ENCODE data around the gene ZNF564. TPM values are rescaled to one million over a fixed set of nuclear protein-coding genes. Genes with fewer than 3 reads are reported as not detected.

The ZNF564 gene
- total RNA-seq, 1 donor from 2014 or later = 11.5 TPM

- Histone ChIP-seq H3K4me1 (ENCODE audit: insufficient read depth, low read length) (peaks cover 17% of the 10 kb centered on the region), H3K27me3 (ENCODE audit: insufficient read depth, low read length) (no peaks in the 10 kb centered on the region), H3K4me2 (ENCODE audit: low read length) (peak overlapping the region; percentile 22), H3K36me3 (ENCODE audit: insufficient read depth, low read length) (no peaks in the 10 kb centered on the region), H3K9me3 (ENCODE audit: insufficient read depth, low read depth, low read length) (no peaks in the 10 kb centered on the region), H4K20me1 (ENCODE audit: insufficient read depth, low read length) (peaks cover 14% of the 10 kb centered on the region), H3K79me2 (ENCODE audit: insufficient read depth, low read length) (peaks cover 53% of the 10 kb centered on the region), H2AFZ (ENCODE audit: low read depth, low read length) (no peak overlapping the region), H3K4me3 (ENCODE audit: insufficient read depth, low read depth, low read length) (no peak overlapping the region), H3K27ac (ENCODE audit: low read depth, low read length) (no peak overlapping the region), H3K9ac (ENCODE audit: low read length) (no peak overlapping the region)
- Mint-ChIP-seq H3K4me1 (ENCODE audit: low read depth, unreplicated experiment) (peaks cover 8% of the 10 kb centered on the region), H3K36me3 (ENCODE audit: low read depth, unreplicated experiment) (peaks cover 12% of the 10 kb centered on the region), H3K4me3 (ENCODE audit: unreplicated experiment) (no peak overlapping the region), H3K27ac (ENCODE audit: unreplicated experiment) (no peak overlapping the region), H3K9me3 (ENCODE audit: unreplicated experiment) (peaks cover 5% of the 10 kb centered on the region), H3K27me3 (ENCODE audit: low read depth, unreplicated experiment) (no peaks in the 10 kb centered on the region)
- DNase-seq (ENCODE audit: low read depth) (no peak), FAIRE-seq (no peak)
- TF ChIP-seq CTCF (IDR thresholded peaks at IDR 0.05; ENCODE audit: insufficient read depth, low read depth, low read length) (no peak), EZH2 (IDR thresholded peaks at IDR 0.05; ENCODE audit: insufficient read depth, low read length) (no peak)
These were observed 69.3 kb downstream of the ZNF564 start for GRCh38 chr19:12481781-12482508.

DNA sequence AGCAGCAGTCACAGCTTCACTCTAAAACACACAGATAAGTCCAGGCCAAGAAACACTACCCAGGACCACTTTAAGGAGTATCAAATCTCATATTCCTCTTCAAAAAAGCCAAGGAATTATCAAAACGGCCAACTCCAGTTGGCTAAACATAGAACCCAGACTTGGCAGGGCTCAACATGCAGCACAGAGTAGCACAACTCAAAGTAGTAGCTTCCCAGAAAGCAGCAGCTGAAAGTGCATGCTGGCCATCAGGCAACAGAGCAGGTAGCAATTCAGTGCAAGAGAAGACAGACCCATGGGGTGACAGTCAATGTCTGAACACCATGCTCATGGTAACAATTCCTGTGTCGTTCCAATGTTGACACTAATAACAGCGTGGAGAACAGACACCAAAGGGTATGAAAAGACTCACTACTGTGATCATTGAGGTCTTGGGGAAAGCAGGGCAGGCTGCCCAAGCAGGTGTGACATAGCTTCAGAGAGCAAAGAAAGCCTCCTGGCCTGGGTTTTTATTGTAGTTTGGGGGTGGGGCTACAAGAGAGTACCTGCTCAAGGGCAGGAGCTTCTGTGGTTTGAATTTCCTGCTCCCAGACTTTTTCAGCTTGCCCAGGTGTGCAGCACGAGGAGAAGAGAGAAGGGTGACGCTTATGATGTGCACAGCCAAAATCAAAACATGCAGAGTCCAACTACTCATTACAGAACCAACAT is 72.9 kb downstream of the ZNF564 start:
- H3K9me3 Mint-ChIP-seq (ENCODE audit: unreplicated experiment) = peaks cover 5% of the 10 kb centered on the region
- H3K4me3 Mint-ChIP-seq (ENCODE audit: unreplicated experiment) = no peak overlapping the region
- Histone ChIP-seq H3K79me2 (ENCODE audit: insufficient read depth, low read length) (peaks cover 56% of the 10 kb centered on the region), H3K36me3 (ENCODE audit: insufficient read depth, low read length) (no peaks in the 10 kb centered on the region), H3K4me3 (ENCODE audit: insufficient read depth, low read depth, low read length) (no peak overlapping the region), H3K9me3 (ENCODE audit: insufficient read depth, low read depth, low read length) (no peaks in the 10 kb centered on the region), H3K9ac (ENCODE audit: low read length) (no peak overlapping the region), H3K27me3 (ENCODE audit: insufficient read depth, low read length) (no peaks in the 10 kb centered on the region), H2AFZ (ENCODE audit: low read depth, low read length) (no peak overlapping the region), H3K4me2 (ENCODE audit: low read length) (no peak overlapping the region), H3K27ac (ENCODE audit: low read depth, low read length) (no peak overlapping the region), H3K4me1 (ENCODE audit: insufficient read depth, low read length) (peaks cover 7% of the 10 kb centered on the region), H4K20me1 (ENCODE audit: insufficient read depth, low read length) (peaks cover 14% of the 10 kb centered on the region)
- DNase-seq (ENCODE audit: low read depth) (no peak), FAIRE-seq (no peak)
- H3K27ac Mint-ChIP-seq (ENCODE audit: unreplicated experiment) = no peak overlapping the region
- H3K27me3 Mint-ChIP-seq (ENCODE audit: low read depth, unreplicated experiment) = no peaks in the 10 kb centered on the region
- TF ChIP-seq CTCF (IDR thresholded peaks at IDR 0.05; ENCODE audit: insufficient read depth, low read depth, low read length) (no peak), EZH2 (IDR thresholded peaks at IDR 0.05; ENCODE audit: insufficient read depth, low read length) (no peak)
- peaks cover 9% of the 10 kb centered on the region for H3K36me3 Mint-ChIP-seq (ENCODE audit: low read depth, unreplicated experiment)
- H3K4me1 Mint-ChIP-seq (ENCODE audit: low read depth, unreplicated experiment) = peaks cover 8% of the 10 kb centered on the region

Other genes with a start within 250 kb of the ZNF564 start
- gene ZNF563, start 217.8 kb downstream of the ZNF564 start, total RNA-seq = not detected in 2 replicates
- gene ZNF442, start 185.8 kb downstream of the ZNF564 start, total RNA-seq = 0.38 and 0.95 TPM in 2 replicates
- 1.7 and 3.2 TPM in 2 replicates for gene ZNF799, start 150.2 kb downstream of the ZNF564 start, total RNA-seq
- gene ZNF443, start 110.5 kb downstream of the ZNF564 start, total RNA-seq = 2.5 and 4.3 TPM in 2 replicates
- gene ZNF709, start 66.7 kb downstream of the ZNF564 start, total RNA-seq = 2.3 and 2.8 TPM in 2 replicates
- gene ZNF490, start 59.3 kb upstream of the ZNF564 start, total RNA-seq = 8.2 and 12.5 TPM in 2 replicates
- gene ZNF791, start 59.4 kb upstream of the ZNF564 start, total RNA-seq = 23.2 and 29.6 TPM in 2 replicates
- gene MAN2B1, start 115.3 kb upstream of the ZNF564 start, total RNA-seq = 105 and 129 TPM in 2 replicates
- gene WDR83, start 115.3 kb upstream of the ZNF564 start, total RNA-seq = 10.0 and 13.3 TPM in 2 replicates
- gene DHPS, start 130.4 kb upstream of the ZNF564 start, total RNA-seq = 43.4 and 47.6 TPM in 2 replicates
- gene GNG14, start 136.5 kb upstream of the ZNF564 start, total RNA-seq = not detected in 2 replicates
- gene FBXW9, start 145.1 kb upstream of the ZNF564 start, total RNA-seq = 9.9 and 11.6 TPM in 2 replicates
- 69.8 and 76.3 TPM in 2 replicates for gene TNPO2, start 172.4 kb upstream of the ZNF564 start, total RNA-seq
- gene TRIR, start 183.2 kb upstream of the ZNF564 start, total RNA-seq = 172 and 178 TPM in 2 replicates
- 63.0 and 66.8 TPM in 2 replicates for gene GET3, start 186.0 kb upstream of the ZNF564 start, total RNA-seq
- not detected in 2 replicates for gene BEST2, start 200.3 kb upstream of the ZNF564 start, total RNA-seq
- 21.7 and 25.9 TPM in 2 replicates for gene HOOK2, start 224.1 kb upstream of the ZNF564 start, total RNA-seq
- gene JUNB, start 240.0 kb upstream of the ZNF564 start, total RNA-seq = 101 and 126 TPM in 2 replicates